Hepatocyte (in vitro differentiated cells): ENCODE data around the gene RANGAP1.

Experiments used
- CTCF ChIP-seq: fragments of 200-600 bp; sonication (generic); IDR thresholded peaks from 2 replicates; pipeline ENCODE4 v1.5.1; 2016; ENCODE audit warnings: antibody characterized with exemption, mild to moderate bottlenecking; ENCODE audit not compliant: poor library complexity
- EZH2 ChIP-seq: fragments of 200-600 bp; sonication (generic); IDR thresholded peaks from 2 replicates; pipeline ENCODE4 v1.6.1; 2016; ENCODE audit warnings: antibody characterized with exemption, mild to moderate bottlenecking, borderline replicate concordance
- EZH2phosphoT487 ChIP-seq: fragments of 200-600 bp; sonication (generic); IDR thresholded peaks from one replicate; pipeline ENCODE4 v1.6.1; 2018; ENCODE audit warnings: antibody characterized with exemption, mild to moderate bottlenecking, low read depth, moderate library complexity; ENCODE audit not compliant: unreplicated experiment, severe bottlenecking

DNA sequence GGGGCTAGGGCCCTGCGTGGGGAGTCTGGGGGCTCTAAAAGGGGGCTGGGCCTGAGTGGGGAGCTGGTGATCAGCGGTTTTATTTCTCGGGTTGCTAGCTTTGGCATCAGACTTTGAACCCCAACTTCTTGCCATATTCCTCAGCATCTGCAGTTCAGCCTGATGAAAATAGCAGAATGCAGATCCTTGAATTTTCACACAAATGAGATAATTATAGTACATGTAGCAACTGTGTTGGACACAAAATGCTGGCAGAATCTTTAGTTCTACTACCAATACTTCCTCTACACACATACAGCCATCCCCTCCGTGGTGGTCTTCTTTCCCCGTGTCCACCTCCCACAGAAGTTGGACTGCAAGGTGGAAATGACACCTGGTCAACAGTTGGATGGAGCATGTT, 16.8 kb upstream of the RANGAP1 start:
- TF ChIP-seq EZH2 (no peak), CTCF (no peak), EZH2phosphoT487 (no peak)
